ENCODE data around the gene FOXN1. TPM values are rescaled to one million over a fixed set of nuclear protein-coding genes. Genes with fewer than 3 reads are reported as not detected.
A peak's percentile ranks its signal among the peaks of the same experiment; 100 is the strongest.

The FOXN1 gene
- total and polyA plus RNA-seq, 2 of the 13 experiments (the other 11 are each of a cell fraction or from before 2014, with no cell fraction given): 0.01 TPM; not detected in 1

- ChIA-PET CTCF (ENCODE audit: low intra/inter-chr PET ratio, low total read pairs) (interaction anchor here (1.1 to 1.9 kb wide), 2 partner anchors 66 to 67 kb away, joined by 3 to 5 read pairs; partner anchors contain the start of gene RSKR), POLR2A (no interaction called here)
- 72% methylated on average over 14 of the region's 26 CpGs for WGBS (ENCODE audit: low lambda C conversion rate)
- DNase-seq (ENCODE audit: low spot score) (peak; percentile 60), ATAC-seq (peak; percentile 60), FAIRE-seq (peak; percentile 81)
- no peak overlapping the region for H2AFZ ChIP-seq (ENCODE audit: low read length)
- no peaks in the 10 kb centered on the region for H3K9me3 ChIP-seq (ENCODE audit: low read length)
- H3K4me3 ChIP-seq (replicated peaks in 1 of 3; ENCODE audit: insufficient read depth in 1 of 3, low read depth in 2 of 3, low read length in 3 of 3): no peak overlapping the region
- H3K9ac ChIP-seq (ENCODE audit: insufficient read depth, low read depth, low read length): no peak overlapping the region
- intact Hi-C loops (cut with micrococcal nuclease; ENCODE audit: unreplicated experiment) (loop anchor here (2.0 kb wide), 1 partner anchor 65 kb away; no protein-coding TSS in a partner anchor), in situ Hi-C loops (cut with HindIII; ENCODE audit: extremely low pct_ligation_motif_present, low pct_unique_long_range_greater_than_20kb) (no loop called here)
- H3K4me2 ChIP-seq (ENCODE audit: low read depth, low read length): no peak overlapping the region
- no peaks in the 10 kb centered on the region for H4K20me1 ChIP-seq (ENCODE audit: insufficient read depth, low read length)
- H3K36me3 ChIP-seq (replicated peaks in 1 of 2; ENCODE audit: control insufficient read depth in 1 of 2, insufficient read depth in 2 of 2, low read length in 2 of 2): no peaks in the 10 kb centered on the region
- no TSS peak for BruUV-seq (replicated peaks)
- no peaks in the 10 kb centered on the region for H3K27me3 ChIP-seq (ENCODE audit: control insufficient read depth in 1 of 2, insufficient read depth in 2 of 2, low read length in 2 of 2)
- H3K27ac ChIP-seq (ENCODE audit: extremely low read length, insufficient read depth, low read length): no peak overlapping the region
- H3K4me1 ChIP-seq (ENCODE audit: insufficient read depth, low read length): peaks cover 31% of the 10 kb centered on the region
- no peaks in the 10 kb centered on the region for H3K79me2 ChIP-seq (ENCODE audit: insufficient read depth, low read length)
- peak; percentile 80 for TF ChIP-seq CTCF (CRISPR knock-in tag; IDR thresholded peaks at IDR 0.05)
- no peak for TF ChIP-seq SP1 (IDR thresholded peaks at IDR 0.05)
- TF ChIP-seq SP1 (CRISPR knock-in tag; IDR thresholded peaks at IDR 0.05): no peak
- TF ChIP-seq ZNF337 (CRISPR knock-in tag; IDR thresholded peaks at IDR 0.05; ENCODE audit: borderline replicate concordance, low read depth): no peak
- 0 out of 2 replicates have a peak, but pooled peaks have one; percentile 10 for TF ChIP-seq SALL1 (CRISPR knock-in tag; IDR thresholded peaks at IDR 0.05)
- TF ChIP-seq, protein P1, sequence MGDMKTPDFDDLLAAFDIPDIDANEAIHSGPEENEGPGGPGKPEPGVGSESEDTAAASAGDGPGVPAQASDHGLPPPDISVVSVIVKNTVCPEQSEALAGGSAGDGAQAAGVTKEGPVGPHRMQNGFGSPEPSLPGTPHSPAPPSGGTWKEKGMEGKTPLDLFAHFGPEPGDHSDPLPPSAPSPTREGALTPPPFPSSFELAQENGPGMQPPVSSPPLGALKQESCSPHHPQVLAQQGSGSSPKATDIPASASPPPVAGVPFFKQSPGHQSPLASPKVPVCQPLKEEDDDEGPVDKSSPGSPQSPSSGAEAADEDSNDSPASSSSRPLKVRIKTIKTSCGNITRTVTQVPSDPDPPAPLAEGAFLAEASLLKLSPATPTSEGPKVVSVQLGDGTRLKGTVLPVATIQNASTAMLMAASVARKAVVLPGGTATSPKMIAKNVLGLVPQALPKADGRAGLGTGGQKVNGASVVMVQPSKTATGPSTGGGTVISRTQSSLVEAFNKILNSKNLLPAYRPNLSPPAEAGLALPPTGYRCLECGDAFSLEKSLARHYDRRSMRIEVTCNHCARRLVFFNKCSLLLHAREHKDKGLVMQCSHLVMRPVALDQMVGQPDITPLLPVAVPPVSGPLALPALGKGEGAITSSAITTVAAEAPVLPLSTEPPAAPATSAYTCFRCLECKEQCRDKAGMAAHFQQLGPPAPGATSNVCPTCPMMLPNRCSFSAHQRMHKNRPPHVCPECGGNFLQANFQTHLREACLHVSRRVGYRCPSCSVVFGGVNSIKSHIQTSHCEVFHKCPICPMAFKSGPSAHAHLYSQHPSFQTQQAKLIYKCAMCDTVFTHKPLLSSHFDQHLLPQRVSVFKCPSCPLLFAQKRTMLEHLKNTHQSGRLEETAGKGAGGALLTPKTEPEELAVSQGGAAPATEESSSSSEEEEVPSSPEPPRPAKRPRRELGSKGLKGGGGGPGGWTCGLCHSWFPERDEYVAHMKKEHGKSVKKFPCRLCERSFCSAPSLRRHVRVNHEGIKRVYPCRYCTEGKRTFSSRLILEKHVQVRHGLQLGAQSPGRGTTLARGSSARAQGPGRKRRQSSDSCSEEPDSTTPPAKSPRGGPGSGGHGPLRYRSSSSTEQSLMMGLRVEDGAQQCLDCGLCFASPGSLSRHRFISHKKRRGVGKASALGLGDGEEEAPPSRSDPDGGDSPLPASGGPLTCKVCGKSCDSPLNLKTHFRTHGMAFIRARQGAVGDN (CRISPR knock-in tag; IDR thresholded peaks at IDR 0.05): peak; percentile 47
- TF ChIP-seq ZFX (CRISPR knock-in tag; IDR thresholded peaks at IDR 0.05; ENCODE audit: low read depth): peak; percentile 31; the same call in 1 of the 2 replicates
- TF ChIP-seq RAD21 (CRISPR knock-in tag; IDR thresholded peaks at IDR 0.05): peak; percentile 44; the same call in 1 of the 2 replicates
- 0 out of 2 replicates have a peak, but pooled peaks have one; percentile 12 for TF ChIP-seq KDM5B (CRISPR knock-in tag; IDR thresholded peaks at IDR 0.05; ENCODE audit: borderline replicate concordance)
- TF ChIP-seq, protein P2, sequence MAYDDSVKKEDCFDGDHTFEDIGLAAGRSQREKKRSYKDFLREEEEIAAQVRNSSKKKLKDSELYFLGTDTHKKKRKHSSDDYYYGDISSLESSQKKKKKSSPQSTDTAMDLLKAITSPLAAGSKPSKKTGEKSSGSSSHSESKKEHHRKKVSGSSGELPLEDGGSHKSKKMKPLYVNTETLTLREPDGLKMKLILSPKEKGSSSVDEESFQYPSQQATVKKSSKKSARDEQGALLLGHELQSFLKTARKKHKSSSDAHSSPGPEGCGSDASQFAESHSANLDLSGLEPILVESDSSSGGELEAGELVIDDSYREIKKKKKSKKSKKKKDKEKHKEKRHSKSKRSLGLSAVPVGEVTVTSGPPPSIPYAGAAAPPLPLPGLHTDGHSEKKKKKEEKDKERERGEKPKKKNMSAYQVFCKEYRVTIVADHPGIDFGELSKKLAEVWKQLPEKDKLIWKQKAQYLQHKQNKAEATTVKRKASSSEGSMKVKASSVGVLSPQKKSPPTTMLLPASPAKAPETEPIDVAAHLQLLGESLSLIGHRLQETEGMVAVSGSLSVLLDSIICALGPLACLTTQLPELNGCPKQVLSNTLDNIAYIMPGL (CRISPR knock-in tag; IDR thresholded peaks at IDR 0.05; ENCODE audit: borderline replicate concordance in 1 of 2, low read depth in 1 of 2): 0 out of 4 replicates have a peak, but pooled peaks of 1 of the 2 experiments have one; percentile 23
- TF ChIP-seq HNRNPL (IDR thresholded peaks at IDR 0.05; ENCODE audit: low read depth, low read length): peak; percentile 97
- TF ChIP-seq, protein P3, sequence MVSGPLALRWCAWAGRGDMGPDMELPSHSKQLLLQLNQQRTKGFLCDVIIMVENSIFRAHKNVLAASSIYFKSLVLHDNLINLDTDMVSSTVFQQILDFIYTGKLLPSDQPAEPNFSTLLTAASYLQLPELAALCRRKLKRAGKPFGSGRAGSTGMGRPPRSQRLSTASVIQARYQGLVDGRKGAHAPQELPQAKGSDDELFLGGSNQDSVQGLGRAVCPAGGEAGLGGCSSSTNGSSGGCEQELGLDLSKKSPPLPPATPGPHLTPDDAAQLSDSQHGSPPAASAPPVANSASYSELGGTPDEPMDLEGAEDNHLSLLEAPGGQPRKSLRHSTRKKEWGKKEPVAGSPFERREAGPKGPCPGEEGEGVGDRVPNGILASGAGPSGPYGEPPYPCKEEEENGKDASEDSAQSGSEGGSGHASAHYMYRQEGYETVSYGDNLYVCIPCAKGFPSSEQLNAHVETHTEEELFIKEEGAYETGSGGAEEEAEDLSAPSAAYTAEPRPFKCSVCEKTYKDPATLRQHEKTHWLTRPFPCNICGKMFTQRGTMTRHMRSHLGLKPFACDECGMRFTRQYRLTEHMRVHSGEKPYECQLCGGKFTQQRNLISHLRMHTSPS (CRISPR knock-in tag; IDR thresholded peaks at IDR 0.05; ENCODE audit: low read depth): peak; percentile 70; the same call in 1 of the 2 replicates
- peak; percentile 51 for TF ChIP-seq STAG1 (CRISPR knock-in tag; IDR thresholded peaks at IDR 0.05)
These were observed 41.7 kb downstream of the FOXN1 start for GRCh38 chr17:28547623-28548416.

Data from HepG2 (cell line).